ENCODE data around the gene GPR84.

Gene GPR84

DNA sequence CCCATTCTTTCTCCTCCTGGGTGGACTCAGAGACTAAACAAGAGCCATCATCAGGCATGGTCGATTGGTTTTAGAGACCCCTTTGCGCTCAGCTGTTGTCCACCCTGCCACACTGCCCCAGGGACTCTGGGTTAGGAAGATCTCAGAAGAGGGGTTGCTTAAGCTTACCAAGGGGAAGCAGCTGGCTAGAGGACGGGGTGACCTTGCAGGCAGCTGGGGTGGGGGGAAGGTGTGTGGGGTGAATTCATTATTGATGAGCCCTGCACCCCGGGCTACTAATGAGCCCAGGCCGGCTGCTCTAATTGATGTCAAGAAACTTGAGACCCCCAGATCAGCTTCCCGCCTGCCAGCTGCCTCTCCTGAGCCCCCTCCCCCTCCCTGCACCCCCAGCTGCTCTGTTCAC, 28.9 kb upstream of the GPR84 start:
- H3K27ac ChIP-seq: peak overlapping the region; percentile 73
- no peak for DNase-seq (ENCODE audit: low read depth, low spot score)

DNA sequence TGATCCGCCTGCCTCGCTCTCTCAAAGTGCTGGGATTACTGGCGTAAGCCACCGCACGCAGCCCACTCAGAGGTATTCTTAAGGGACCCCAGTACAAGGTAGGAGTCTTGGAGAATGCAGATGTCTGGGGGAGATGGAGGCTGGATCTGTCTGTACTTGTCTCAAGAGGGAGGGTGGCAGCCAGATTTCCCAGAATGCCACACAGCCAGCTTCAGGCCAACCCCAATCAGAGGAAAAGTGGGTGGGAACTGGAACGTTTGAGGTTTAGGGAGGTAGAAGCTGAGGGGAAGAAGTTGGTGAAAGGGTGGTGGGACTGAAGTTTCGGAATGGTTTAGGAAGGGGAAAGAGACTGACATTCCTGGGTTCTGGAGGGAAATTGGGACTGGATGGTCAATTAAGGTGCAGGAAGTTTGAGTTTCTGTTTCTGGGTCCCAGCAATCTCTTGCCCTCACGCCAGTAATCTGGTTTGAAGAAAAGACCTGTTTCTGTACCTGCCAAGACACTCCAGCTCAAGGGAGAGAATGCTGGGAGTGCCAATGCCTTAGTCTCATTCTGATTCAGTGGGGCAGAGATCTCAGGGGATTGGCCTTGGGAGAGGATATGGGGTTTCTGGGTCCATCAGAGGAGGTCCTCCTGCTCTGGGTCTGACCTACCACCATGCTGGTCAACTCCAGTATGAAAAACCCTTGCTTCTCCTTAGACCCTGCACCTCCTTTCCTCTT, 28.4 kb upstream of the GPR84 start:
- H3K27ac ChIP-seq: peak overlapping the region; percentile 73
- DNase-seq (ENCODE audit: low read depth, low spot score): no peak

DNA sequence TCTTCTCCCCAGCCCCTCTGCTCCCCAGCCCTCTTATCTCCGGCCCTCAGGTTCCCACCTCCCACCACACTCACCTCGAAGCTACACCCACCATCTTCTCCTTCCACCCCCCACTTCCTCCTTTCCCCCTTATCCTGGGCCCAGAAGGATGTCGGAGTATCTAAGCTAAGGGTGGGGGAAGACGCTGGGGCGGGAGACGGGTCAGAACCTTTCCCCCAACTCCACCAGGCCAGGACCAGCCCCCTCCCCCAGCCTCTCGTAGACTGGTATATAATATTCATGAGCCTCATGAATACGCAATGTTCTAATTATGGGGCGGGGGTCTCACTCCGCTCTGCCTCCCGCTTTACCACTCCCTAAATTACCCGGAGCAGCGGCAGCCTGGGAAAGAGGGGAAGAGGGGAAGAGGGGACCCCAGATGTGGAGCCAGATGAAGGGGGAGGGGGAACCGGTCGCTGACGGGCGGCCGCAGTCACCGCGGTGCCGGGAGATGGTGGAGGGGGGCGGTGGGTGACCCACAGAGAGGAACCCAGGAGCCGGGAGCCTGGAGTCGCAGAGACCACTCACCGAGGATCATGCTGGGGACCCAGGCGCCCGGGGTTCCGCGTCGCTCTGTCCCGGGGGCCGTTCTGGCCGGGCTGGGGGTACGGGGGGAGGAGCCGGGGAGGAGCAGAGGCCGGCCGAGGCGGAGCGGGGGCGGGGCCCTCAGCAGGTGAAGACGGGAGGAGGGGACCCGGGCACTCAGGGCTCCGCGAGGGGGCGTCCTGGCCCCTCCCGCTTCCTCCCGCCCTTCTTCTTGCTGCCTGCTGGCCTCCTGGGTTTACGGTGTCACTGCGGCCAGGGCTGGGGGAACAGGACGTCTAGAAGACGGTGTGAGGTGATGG, 26.6 kb upstream of the GPR84 start:
- DNase-seq (ENCODE audit: low read depth, low spot score): no peak
- peak overlapping the region; percentile 90 for H3K27ac ChIP-seq

DNA sequence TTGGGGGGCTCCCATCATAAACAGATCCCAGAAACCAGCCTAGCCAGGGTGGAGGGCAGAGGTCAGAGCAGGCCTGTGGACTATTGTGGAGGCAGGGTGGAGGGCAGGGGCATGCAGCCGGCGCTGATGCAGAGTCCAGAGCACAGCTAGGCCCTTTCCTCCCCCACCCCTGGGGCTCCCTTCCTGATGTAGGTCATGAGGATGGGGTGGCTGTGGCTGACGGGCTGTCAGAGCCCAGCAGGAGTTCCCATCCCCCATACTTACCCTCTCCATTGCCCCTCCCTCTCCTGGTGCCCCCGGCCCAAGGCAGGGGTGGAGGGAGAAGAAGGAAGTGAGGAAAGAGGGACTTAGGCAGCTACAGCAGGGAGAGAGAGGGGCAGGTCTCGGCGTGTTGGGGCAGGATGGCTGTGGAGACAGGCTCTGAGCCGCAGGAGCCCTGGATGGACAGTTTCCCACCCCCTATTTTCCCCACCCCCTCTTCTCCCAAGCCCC, 25.9 kb upstream of the GPR84 start:
- H3K27ac ChIP-seq: peak overlapping the region; percentile 90
- DNase-seq (ENCODE audit: low read depth, low spot score): peak; percentile 56

DNA sequence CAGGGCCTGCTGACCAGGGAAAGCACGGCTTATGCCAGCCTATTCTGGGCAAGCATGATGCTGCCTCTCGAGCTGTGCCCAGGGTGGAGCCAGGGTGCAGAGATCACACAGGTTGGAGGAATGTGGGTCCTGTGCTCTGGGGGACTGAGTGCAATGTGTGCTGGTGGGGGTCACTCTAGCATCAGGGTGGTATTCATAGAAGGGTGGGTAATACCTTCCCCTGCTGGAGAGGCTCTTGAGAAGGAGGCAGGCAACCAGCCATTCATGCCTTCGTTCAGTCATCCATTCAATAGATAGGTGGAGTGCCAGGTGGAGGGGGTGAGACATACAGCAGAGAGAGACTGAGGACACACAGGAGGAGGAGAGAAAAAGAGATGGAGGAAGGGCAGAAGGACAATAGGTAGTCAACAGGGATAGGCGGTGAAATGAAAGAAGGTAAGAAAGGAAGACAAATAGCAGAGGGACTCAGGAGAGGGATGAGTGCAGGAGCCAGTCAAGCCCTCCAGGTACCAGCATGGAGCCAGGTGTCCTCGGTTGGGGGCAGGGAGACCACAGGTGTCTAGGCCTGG, 25.4 kb upstream of the GPR84 start:
- DNase-seq (ENCODE audit: low read depth, low spot score): no peak
- H3K27ac ChIP-seq: peak overlapping the region; percentile 90

DNA sequence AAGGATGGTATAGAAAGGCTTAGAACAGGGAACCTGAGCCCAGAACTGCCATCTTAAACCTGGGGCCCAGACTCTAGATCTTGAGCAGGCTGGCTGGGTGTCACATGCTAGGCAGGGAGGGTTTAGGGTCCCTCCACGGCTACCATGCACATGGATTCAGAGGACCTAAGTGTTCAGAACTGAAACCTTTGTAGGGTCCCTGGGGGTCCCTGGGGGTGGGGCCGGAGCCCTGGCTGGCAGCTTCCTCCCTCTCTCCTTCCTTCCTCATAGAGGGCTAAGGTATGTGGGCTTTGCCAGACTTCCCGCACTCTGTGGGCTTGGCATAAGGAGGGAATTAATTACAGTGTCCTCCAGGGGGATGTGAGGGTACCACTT, 24.8 kb upstream of the GPR84 start:
- H3K27ac ChIP-seq: peak overlapping the region; percentile 90
- DNase-seq (ENCODE audit: low read depth, low spot score): no peak

DNA sequence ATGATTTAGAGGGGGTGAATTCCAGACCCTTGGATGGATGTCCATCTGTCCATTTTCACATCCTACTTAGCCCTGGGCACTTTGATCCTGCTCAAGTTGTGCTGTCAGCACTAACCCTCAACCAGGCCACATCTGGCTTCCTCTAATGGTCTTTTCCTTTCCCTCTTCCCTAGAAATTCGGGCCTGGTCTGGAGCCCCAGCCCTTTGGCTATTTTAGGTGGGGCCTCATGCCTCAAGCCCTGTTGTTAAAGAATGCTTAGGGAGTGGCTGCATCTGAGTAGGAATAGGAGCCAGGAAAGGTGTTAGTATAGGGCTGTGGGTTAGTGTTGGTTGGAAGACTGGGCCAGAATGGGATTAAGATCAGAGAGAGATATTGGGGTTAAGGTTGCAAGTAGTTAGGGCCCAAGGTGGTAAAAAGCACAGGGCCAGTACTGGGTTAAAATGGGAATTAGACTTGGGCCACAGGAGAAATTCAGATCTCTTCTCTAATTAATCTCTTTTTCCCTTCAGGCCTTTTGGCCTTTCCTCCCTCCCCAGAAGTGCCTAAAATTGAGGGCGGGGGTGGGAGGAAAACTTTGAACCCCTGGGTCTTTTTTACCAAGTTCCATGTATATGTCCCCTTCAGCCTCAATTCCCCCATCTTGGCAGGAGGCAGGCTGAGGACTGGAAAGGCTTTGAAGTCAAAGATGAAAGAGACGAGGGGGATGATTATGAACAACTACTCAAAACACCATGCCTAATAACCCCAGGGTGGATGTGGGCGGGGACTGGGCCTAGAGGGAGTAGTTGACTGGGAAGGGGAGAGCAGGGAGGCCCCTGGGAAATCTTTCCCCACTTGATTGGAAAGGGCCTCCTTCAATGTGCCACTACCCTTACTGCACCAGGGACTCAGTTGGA, 24.2 kb upstream of the GPR84 start:
- DNase-seq (ENCODE audit: low read depth, low spot score): no peak
- peak overlapping the region; percentile 90 for H3K27ac ChIP-seq

DNA sequence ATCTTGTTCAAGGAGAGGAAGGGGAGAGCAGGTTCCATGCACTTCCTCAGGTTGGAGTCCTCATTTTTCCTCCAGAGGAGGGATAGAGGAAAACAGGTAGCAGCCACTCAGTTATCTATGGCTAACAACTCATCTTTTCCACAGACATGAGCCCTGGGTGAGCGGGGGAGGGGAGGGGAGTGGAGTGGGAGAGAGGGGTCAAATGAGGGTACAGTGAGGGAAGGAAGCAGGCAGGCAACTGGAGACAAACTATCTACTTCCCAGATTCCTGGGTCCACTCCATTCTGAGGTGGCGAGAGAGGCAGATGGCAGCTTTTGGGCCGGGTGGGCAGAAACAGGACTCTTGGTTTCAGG, 22.8 kb upstream of the GPR84 start:
- peak overlapping the region; percentile 90 for H3K27ac ChIP-seq
- no peak for DNase-seq (ENCODE audit: low read depth, low spot score)

DNA sequence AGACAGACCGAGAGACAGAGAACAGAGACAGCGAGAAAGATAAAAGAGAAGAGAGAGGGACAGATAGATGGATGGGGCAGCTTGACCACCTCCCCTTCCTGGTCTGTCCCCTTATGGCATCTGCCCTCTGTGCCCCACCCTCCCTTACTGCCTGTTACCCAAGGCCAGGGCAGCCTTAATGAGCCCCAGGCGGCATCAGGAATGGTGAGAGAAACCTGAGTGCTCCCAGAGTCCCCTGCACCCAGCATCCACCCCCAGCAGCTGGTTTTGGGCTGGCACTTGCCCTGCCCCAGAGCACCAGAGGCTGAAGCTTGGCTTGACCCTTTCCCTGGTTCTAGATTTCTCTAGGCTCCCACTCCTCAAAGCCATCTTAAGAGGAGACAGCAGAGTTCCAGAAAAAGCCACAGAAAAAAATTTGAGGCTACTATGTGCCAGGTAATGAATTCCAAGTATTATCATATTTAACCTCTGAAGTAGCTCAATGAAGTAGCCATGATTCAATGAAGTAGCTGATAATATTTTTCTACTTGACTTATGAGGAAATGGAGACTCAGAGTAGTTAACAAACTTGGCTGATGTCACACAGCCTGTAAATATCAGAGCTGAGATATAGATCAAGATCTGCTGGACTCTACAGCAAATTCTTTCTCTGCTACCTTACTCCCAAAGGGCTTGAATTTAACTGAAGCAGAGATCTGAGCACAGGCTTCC, 22.3 kb upstream of the GPR84 start:
- no peak for DNase-seq (ENCODE audit: low read depth, low spot score)
- H3K27ac ChIP-seq: peak overlapping the region; percentile 90

DNA sequence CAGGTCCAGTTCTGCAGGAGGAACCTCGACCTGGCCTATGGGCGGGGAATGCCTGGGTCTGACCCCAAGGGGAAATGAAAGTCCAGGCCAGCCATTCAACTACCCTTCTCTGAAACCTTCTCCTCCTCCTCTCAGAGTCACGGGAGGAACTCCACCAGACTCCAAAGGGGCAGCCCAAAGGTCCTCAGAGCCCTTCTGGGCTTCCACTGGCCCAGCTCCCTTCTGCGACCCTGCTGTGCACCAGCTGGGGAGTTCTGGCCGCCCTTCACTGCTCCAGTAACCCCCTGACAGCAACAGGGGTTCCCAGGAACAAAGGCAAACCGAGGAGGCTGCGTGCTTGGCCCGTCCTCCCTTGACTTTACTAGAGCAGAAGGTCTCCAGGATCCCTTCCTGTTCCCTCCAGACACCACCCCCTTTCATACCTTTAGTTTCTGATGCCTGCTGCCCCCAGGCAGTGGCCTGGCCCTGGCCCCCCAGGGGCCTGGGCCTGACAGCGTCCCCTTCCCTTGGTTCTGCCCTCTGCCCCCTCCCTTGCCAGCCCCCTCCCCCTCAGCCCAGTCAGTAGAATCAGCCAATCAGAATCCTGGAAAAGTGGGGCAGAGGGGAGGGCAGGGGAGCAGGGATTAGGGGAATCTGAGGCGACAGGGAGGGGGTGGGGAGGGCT, 21.1 kb upstream of the GPR84 start:
- peak overlapping the region; percentile 90 for H3K27ac ChIP-seq
- DNase-seq (ENCODE audit: low read depth, low spot score): no peak

DNA sequence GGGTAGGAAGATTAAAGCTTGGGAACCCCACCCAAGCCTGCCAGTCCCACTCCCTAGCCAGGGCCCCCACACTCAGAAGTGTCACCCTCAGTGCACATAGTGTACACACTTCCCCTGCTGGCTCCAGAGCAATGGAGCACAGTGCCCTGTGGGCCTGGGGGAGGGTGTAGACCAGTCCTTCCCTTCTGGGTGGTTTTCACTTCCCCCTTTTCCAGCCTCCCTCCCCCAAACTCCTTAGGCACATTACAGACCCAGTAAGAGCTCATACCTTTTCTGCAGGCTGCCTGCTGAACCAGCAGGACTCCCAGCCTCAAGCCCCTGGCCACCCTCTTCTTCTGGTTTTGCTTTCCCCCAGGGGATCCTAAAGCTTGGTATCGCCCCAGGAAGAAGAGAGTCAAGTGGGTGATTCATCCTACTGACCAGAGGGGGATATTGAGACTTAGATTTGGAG, 20.3 kb upstream of the GPR84 start, which contains the start of gene ZNF385A:
ZNF385A (minus strand) TSS at position 143 of the 451 bp plus-strand sequence. CDS start 219 bp downstream, outside the sequence.
- DNase-seq (ENCODE audit: low read depth, low spot score): no peak
- peak within 1 kb of the TSS; percentile 90 for H3K27ac ChIP-seq

DNA sequence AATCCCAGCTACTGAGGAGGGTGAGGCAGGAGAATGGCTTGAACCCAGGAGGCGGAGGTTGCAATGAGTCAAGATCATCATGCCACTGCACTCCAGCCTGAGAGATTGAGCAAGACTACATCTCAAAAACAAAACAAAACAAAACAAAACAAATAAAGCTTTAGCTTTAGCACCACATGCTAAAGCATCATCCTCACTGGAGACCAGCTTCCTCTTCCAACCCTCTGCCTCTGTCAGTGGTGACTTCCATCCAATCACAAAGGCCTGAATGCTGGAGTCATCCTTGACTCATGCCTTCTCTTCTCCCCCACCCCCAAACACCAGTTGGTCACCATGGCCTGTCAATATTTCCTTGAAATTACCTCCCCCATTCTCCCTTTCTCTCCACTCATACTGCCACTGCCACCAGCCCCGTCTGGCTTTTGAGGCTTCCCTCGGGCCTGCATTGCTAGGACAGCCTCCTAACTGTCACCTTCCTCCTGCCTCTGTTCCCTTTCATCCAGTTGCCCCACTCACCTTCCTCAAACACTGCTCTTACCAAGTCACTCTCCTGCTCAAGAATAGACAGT, 18.8 kb upstream of the GPR84 start:
- H3K27ac ChIP-seq: peak overlapping the region; percentile 90
- DNase-seq (ENCODE audit: low read depth, low spot score): peak; percentile 98

DNA sequence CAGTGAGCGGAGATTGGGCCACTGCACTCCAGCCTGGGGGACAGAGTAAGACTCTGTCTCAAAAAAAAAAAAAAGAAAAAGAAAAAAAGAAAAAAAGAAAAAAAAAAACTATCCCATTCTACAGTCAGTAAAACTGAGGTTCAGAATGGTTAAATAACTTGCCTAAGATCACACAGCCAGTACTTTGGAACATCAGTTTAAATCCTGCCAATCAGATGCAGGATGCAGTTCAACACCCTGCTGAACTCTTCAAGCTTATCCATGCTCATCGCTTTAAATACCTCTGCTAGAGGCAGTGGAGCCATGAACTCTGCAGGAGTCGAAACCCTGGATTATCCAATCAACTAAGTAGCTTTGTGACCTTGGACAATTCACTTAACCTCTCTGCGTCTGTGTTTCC, 16.9 kb upstream of the GPR84 start:
- peak overlapping the region; percentile 90 for H3K27ac ChIP-seq
- DNase-seq (ENCODE audit: low read depth, low spot score): no peak

DNA sequence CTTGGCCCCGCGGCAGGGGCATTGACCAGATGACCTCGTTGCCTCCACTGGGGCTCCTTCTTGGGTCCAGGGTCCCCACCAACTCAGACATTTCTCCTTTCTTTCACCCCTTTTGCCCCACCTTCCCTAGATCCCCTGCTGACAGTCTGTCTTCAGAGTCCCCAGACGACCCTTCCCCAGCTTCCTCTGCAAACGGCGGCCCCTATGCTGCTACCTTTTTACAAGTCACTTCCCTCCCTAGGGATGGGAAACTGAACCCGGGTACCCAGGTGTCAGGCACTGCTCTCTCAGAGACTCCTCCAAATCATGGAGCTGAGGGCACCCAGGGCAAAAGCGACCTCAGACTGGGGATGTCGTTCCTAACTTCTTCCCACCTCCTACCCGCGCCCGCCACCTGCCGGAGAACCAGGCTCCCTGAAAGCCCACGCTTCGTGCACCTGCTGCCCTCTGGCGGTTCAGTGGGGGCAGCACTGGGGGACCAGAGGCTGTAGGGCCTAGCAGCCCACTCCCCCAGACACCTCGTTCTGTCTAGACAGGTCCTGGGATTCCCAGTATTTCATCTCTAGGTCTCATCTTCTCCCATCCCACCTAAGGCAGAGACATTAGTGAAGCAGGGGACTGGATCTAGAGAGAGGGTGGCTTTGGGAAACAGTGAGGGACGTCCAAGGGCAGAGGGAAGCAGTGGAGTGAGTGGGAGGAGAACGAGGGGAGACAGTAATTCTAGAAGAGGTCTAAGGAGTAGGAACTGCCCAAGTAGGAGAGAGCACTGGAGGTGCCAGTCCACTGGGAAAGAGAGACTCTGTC, 15.3 kb upstream of the GPR84 start:
- DNase-seq (ENCODE audit: low read depth, low spot score): no peak
- H3K27ac ChIP-seq: no peak overlapping the region

DNA sequence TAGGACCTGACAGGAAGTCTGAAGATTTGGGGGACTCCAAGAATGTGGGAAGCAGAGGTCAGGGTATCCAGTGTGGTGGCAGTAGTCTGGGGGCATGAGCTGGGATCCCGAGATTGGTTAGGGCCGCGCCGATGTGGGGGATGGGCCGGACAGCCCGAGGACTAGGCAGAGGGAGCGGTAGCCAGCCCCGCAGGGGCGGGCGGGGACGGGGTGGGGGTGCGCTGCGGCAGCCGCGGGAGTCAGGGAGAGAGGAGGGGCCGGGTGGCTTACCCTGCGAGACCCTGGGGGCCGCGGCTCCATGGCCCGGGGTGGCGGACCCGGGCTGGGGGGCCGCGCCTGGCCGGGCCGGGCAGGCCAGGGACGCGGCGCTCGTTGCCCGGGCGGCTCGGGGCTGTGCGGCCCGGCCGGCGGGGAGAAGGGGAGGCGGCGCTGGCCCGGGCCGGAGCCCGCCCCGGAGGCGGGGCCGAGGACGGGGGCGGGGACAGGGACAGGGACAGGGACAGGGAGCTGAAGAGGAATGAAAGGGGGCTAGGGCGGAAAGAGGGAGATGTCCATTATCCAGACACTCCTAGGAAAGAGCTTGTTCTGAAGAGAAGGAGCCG, 14.6 kb upstream of the GPR84 start:
- no peak for DNase-seq (ENCODE audit: low read depth, low spot score)
- no peak overlapping the region for H3K27ac ChIP-seq

DNA sequence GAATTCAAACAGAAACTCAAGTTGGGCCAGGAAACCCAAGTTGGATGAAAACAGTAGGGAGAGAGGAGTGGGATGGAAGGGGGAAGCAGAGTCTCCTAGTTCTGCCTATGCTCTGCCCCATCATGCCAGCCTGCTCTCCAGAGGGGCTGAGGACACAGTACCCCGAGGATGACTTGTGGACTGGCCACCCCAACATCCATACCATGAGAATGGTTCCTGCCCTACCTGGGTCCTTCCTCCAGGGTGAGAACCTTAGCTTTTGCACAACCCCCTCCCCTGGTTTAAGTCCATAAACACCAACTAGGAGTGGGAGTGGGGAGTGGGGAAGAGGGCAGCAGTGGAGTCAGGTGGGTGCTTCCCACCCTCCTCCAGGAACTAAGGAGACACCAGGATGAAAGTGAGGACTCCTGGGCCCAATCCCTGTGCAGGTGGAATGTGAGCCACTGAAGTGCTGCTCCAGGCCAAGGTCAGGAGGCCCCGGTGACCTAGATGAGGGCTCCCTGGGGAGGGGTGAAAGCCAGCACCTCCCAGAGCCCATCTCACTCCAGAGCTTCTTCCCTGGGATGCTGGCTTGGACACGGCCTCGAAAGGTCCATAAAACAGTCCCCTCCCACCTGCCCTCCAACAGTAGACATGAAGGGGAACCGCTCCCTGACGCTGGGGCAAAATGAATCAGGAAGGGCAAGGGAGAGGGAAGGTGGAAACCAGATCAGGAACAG, 13.7 kb upstream of the GPR84 start:
- no peak overlapping the region for H3K27ac ChIP-seq
- DNase-seq (ENCODE audit: low read depth, low spot score): no peak

DNA sequence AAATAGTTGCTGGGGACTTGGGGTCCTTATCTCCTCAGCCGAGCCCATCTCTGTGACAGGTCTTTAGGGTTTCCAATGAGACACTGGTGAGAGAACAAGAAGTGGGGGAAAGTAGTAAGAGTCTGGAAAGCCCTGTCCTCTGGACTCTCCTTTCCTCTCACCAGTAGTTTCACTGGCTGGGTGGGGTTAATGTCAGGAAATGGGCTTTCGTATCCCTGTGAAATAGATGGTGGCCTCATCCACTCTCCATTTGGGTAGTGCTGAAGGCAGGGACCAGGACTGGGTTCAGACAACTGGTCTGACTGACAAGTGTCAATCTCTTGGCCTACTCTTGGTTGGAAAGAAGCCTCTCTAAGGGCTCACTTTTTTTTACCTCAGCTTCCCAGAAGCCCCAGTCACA, 12.7 kb upstream of the GPR84 start:
- DNase-seq (ENCODE audit: low read depth, low spot score): no peak
- no peak overlapping the region for H3K27ac ChIP-seq
